Esophagus squamous epithelium (tissue), 4 donors: ENCODE results near the gene RNF220.

Experiments used
- CTCF ChIP-seq, 6 experiments: fragments of 450-650 bp in 4 of 6; fragments of 200-600 bp in 2 of 6; sonication (generic) in 2 of 6; IDR thresholded peaks; one replicate each; pipeline ENCODE4 v1.5.1; 2016 to 2019; ENCODE audit warnings: antibody characterized with exemption in 6 of 6, mild to moderate bottlenecking in 4 of 6, moderate library complexity in 4 of 6
- POLR2A ChIP-seq, 4 donors: fragments of 450-650 bp; IDR thresholded peaks; one replicate each; pipeline ENCODE4 v1.6.1; 2017; ENCODE audit warnings: antibody characterized with exemption in 4 of 4, mild to moderate bottlenecking in 4 of 4, moderate library complexity in 3 of 4

- TF ChIP-seq POLR2A (IDR thresholded peaks at IDR 0.05) (peak in 3 of 4 donors; percentile 30 to 86 (median 81)), CTCF (IDR thresholded peaks at IDR 0.05) (peak in 2 of 6 experiments; percentile 4 to 6)
Observed at GRCh38 chr1:44631647-44632539, 226.8 kb downstream of the RNF220 start.
